Astrocyte (in vitro differentiated cells and primary cell): ENCODE measurements around the gene SLC25A33. TPM values are rescaled to one million over a fixed set of nuclear protein-coding genes. Genes with fewer than 3 reads are reported as not detected.
"Not testable (repeated sequence)": the region's sequence is repeated elsewhere in the genome, so short reads cannot be mapped to it uniquely, and the experiment has no call there.

Experiments
- DNase-seq: peaks from one replicate; pipeline ENCODE4 v3.0.0-alpha.2; 2010; ENCODE audit warnings: low read depth
- FAIRE-seq: peaks from 2 replicates; lab custom pipeline; 2011; peaks lifted over from hg19 to GRCh38; lab: Jason Lieb, UNC
- H2AFZ ChIP-seq: 2 replicates; pipeline ENCODE4 v1.6.0; 2012; ENCODE audit warnings: low read depth, low read length, inconsistent platforms
- H3K27ac ChIP-seq: 2 replicates; pipeline ENCODE4 v1.5.1; 2011; ENCODE audit warnings: low read depth, low read length, inconsistent platforms
- H3K27me3 ChIP-seq: 2 replicates; pipeline ENCODE4 v1.6.0; 2011; ENCODE audit warnings: low read length, inconsistent platforms; ENCODE audit not compliant: insufficient read depth
- H3K36me3 ChIP-seq: 2 replicates; pipeline ENCODE4 v1.5.1; 2011; ENCODE audit warnings: low read length, inconsistent platforms; ENCODE audit not compliant: insufficient read depth
- H3K4me1 ChIP-seq: 2 replicates; pipeline ENCODE4 v1.5.1; 2011; ENCODE audit warnings: low read length, inconsistent platforms; ENCODE audit not compliant: insufficient read depth
- H3K4me2 ChIP-seq: 2 replicates; pipeline ENCODE4 v1.6.0; 2012; ENCODE audit warnings: low read length, inconsistent platforms
- H3K4me3 ChIP-seq: 2 replicates; pipeline ENCODE4 v1.5.1; 2011; ENCODE audit warnings: low read depth, mild to moderate bottlenecking, low read length, inconsistent platforms; ENCODE audit not compliant: insufficient read depth
- H3K79me2 ChIP-seq: 2 replicates; pipeline ENCODE4 v1.6.0; 2012; ENCODE audit warnings: mild to moderate bottlenecking, low read length, inconsistent platforms; ENCODE audit not compliant: insufficient read depth
- H3K9ac ChIP-seq: 2 replicates; pipeline ENCODE4 v1.6.0; 2012; ENCODE audit warnings: mild to moderate bottlenecking, low read length, inconsistent platforms
- H3K9me3 ChIP-seq: 2 replicates; pipeline ENCODE4 v1.5.1; 2012; ENCODE audit warnings: low read depth, mild to moderate bottlenecking, low read length, inconsistent platforms; ENCODE audit not compliant: insufficient read depth
- H4K20me1 ChIP-seq: 2 replicates; pipeline ENCODE4 v1.6.0; 2012; ENCODE audit warnings: low read length, inconsistent platforms; ENCODE audit not compliant: insufficient read depth
- H3K27ac Mint-ChIP-seq: one replicate; pipeline ENCODE4 v1.8.0; 2021; ENCODE audit warnings: mild to moderate bottlenecking, mixed read lengths; ENCODE audit not compliant: unreplicated experiment
- H3K27me3 Mint-ChIP-seq: one replicate; pipeline ENCODE4 v1.8.0; 2021; ENCODE audit warnings: low read depth, mixed read lengths; ENCODE audit not compliant: unreplicated experiment
- H3K36me3 Mint-ChIP-seq: one replicate; pipeline ENCODE4 v1.8.0; 2021; ENCODE audit warnings: low read depth, mixed read lengths; ENCODE audit not compliant: unreplicated experiment
- H3K4me1 Mint-ChIP-seq: one replicate; pipeline ENCODE4 v1.8.0; 2021; ENCODE audit warnings: low read depth, mixed read lengths; ENCODE audit not compliant: unreplicated experiment
- H3K4me3 Mint-ChIP-seq: one replicate; pipeline ENCODE4 v1.8.0; 2021; ENCODE audit warnings: mild to moderate bottlenecking, moderate library complexity, mixed read lengths; ENCODE audit not compliant: unreplicated experiment
- H3K9me3 Mint-ChIP-seq: one replicate; pipeline ENCODE4 v1.8.0; 2021; ENCODE audit warnings: mild to moderate bottlenecking, mixed read lengths; ENCODE audit not compliant: unreplicated experiment
- CTCF ChIP-seq: IDR thresholded peaks from 2 replicates; pipeline ENCODE4 v1.5.1; 2011; ENCODE audit warnings: low read depth, mild to moderate bottlenecking, inconsistent platforms, low read length, moderate library complexity; ENCODE audit not compliant: insufficient read depth
- EZH2 ChIP-seq: IDR thresholded peaks from 2 replicates; pipeline ENCODE4 v1.6.1; 2012; ENCODE audit warnings: mild to moderate bottlenecking, low read length, inconsistent platforms; ENCODE audit not compliant: insufficient read depth
- total RNA-seq: library from RNA; stranded (reverse); gene quantifications from 2 replicates; pipeline ENCODE4 v1.2.1, GENCODE V29; 2021

SLC25A33 gene
- total RNA-seq, 1 donor from 2014 or later = 6.7 TPM

- no peak overlapping the region for H3K4me3 Mint-ChIP-seq
- Histone ChIP-seq H3K4me1 (no peaks in the 10 kb centered on the region), H3K79me2 (no peaks in the 10 kb centered on the region), H3K9me3 (no peaks in the 10 kb centered on the region), H3K27ac (no peak overlapping the region), H2AFZ (no peak overlapping the region), H3K4me3 (no peak overlapping the region), H3K27me3 (no peaks in the 10 kb centered on the region), H4K20me1 (peaks cover 9% of the 10 kb centered on the region), H3K9ac (no peak overlapping the region), H3K4me2 (no peak overlapping the region), H3K36me3 (no peaks in the 10 kb centered on the region)
- no peak for TF ChIP-seq EZH2
- no peak for TF ChIP-seq CTCF
- DNase-seq (no peak), FAIRE-seq (no peak)
- no peaks in the 10 kb centered on the region for H3K27me3 Mint-ChIP-seq
- peaks cover 3% of the 10 kb centered on the region for H3K36me3 Mint-ChIP-seq
- H3K27ac Mint-ChIP-seq = no peak overlapping the region
- no peaks in the 10 kb centered on the region for H3K9me3 Mint-ChIP-seq
- no peaks in the 10 kb centered on the region for H3K4me1 Mint-ChIP-seq
Measured at GRCh38 chr1:9569267-9569666, 30.0 kb downstream of the SLC25A33 start.

- not testable (repeated sequence) for H3K27ac Mint-ChIP-seq, H3K9me3 Mint-ChIP-seq, H3K27me3 Mint-ChIP-seq, H3K4me3 ChIP-seq, H3K9me3 ChIP-seq, H3K36me3 ChIP-seq, DNase-seq, H3K79me2 ChIP-seq, H3K4me1 ChIP-seq, H2AFZ ChIP-seq, H4K20me1 ChIP-seq, H3K36me3 Mint-ChIP-seq, H3K4me3 Mint-ChIP-seq, FAIRE-seq, H3K27ac ChIP-seq, H3K4me2 ChIP-seq, H3K4me1 Mint-ChIP-seq, H3K9ac ChIP-seq, H3K27me3 ChIP-seq
Measured at GRCh38 chr1:9570886-9571529, 31.7 kb downstream of the SLC25A33 start.

DNA sequence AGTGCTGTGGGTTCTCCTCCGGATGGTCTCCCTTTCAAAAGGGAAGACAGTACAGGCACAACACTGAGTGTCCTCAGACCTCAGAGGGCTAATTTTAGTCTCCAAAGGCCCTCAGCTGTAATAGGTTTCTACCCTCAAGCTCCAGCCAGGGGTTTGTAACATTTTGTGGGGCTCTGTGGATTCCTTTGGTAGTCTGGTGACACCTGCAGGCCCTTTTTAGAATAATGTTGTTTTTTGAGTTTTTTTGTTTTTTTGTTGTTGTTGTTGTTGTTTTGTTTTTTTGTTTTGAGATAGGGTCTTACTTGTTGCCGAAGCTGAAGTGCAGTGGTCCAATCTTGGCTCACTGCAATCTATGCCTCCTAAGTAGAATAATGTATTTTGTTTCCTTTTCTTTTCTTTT lies 34.5 kb downstream of the SLC25A33 start:
- H3K4me3 ChIP-seq = no peak overlapping the region
- no peaks in the 10 kb centered on the region for H3K9me3 ChIP-seq
- no peak overlapping the region for H3K27ac Mint-ChIP-seq
- no peak overlapping the region for H3K4me3 Mint-ChIP-seq
- H3K4me1 Mint-ChIP-seq = peaks cover 1% of the 10 kb centered on the region
- H3K79me2 ChIP-seq = no peaks in the 10 kb centered on the region
- H3K4me1 ChIP-seq = no peaks in the 10 kb centered on the region
- FAIRE-seq (no peak), DNase-seq (no peak)
- no peaks in the 10 kb centered on the region for H3K36me3 ChIP-seq
- H3K4me2 ChIP-seq = no peak overlapping the region
- H4K20me1 ChIP-seq = peaks cover 9% of the 10 kb centered on the region
- no peaks in the 10 kb centered on the region for H3K27me3 ChIP-seq
- H3K9ac ChIP-seq = no peak overlapping the region
- peaks cover 4% of the 10 kb centered on the region for H3K36me3 Mint-ChIP-seq
- no peaks in the 10 kb centered on the region for H3K27me3 Mint-ChIP-seq
- H2AFZ ChIP-seq = no peak overlapping the region
- H3K27ac ChIP-seq = no peak overlapping the region
- peak; percentile 26 for TF ChIP-seq CTCF
- no peak for TF ChIP-seq EZH2
- H3K9me3 Mint-ChIP-seq = no peaks in the 10 kb centered on the region
